ENCODE results near the gene PKP3. TPM values are rescaled to one million over a fixed set of nuclear protein-coding genes. Genes with fewer than 3 reads are reported as not detected.

The PKP3 gene
- total and polyA plus RNA-seq, 9 of the 15 experiments (the other 6 are each of a cell fraction or from before 2014, with no cell fraction given): 0.11 to 110 (median 30.7) TPM

DNA sequence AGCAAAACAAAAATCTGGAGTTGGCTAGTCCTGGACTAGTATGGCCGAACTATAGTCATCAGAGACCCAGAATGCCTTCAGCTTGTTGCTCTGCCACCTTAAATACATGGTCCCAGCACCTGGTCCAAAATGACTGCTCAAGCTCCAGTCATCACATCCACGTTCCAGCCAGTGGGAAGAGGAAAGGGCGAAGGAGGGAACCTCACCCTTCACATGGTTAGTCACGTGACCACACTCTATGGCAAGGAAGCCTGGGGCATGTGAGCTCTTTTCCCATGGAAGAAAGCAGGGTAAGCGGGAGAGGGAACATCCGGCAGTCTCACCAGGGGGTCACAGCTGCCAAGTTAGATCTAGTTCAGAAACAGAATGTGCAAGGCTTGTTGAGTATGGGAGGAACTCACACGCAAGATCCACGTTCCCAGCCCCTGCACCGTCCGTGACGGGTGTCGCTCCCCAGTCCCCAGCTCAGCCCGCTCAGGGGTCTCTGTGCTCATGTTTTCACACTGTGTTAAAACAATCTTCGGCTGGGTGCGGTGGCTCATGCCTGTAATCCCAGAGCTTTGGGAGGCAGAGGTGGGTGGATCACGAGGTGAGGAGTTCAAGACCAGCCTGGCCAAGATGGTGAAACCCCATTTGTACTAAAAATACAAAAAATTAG is 49.7 kb downstream of the PKP3 start (continued):
- TF ChIP-seq CREB1 (IDR thresholded peaks at IDR 0.05): no peak
- TF ChIP-seq CREB1 (CRISPR knock-in tag; IDR thresholded peaks at IDR 0.05): no peak
- no peak for TF ChIP-seq NR2F6 (CRISPR knock-in tag; IDR thresholded peaks at IDR 0.05)
- TF ChIP-seq, protein P1, sequence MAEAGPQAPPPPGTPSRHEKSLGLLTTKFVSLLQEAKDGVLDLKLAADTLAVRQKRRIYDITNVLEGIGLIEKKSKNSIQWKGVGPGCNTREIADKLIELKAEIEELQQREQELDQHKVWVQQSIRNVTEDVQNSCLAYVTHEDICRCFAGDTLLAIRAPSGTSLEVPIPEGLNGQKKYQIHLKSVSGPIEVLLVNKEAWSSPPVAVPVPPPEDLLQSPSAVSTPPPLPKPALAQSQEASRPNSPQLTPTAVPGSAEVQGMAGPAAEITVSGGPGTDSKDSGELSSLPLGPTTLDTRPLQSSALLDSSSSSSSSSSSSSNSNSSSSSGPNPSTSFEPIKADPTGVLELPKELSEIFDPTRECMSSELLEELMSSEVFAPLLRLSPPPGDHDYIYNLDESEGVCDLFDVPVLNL (CRISPR knock-in tag; IDR thresholded peaks at IDR 0.05; ENCODE audit: low read depth): no peak
- TF ChIP-seq NCOA6 (IDR thresholded peaks at IDR 0.05): no peak
- TF ChIP-seq ARID4B (CRISPR knock-in tag; IDR thresholded peaks at IDR 0.05): no peak
- no peak for TF ChIP-seq SRSF1 (IDR thresholded peaks at IDR 0.05; ENCODE audit: low read depth, low read length)
- TF ChIP-seq ZNF12 (CRISPR knock-in tag; IDR thresholded peaks at IDR 0.05): no peak
- TF ChIP-seq, protein P2, sequence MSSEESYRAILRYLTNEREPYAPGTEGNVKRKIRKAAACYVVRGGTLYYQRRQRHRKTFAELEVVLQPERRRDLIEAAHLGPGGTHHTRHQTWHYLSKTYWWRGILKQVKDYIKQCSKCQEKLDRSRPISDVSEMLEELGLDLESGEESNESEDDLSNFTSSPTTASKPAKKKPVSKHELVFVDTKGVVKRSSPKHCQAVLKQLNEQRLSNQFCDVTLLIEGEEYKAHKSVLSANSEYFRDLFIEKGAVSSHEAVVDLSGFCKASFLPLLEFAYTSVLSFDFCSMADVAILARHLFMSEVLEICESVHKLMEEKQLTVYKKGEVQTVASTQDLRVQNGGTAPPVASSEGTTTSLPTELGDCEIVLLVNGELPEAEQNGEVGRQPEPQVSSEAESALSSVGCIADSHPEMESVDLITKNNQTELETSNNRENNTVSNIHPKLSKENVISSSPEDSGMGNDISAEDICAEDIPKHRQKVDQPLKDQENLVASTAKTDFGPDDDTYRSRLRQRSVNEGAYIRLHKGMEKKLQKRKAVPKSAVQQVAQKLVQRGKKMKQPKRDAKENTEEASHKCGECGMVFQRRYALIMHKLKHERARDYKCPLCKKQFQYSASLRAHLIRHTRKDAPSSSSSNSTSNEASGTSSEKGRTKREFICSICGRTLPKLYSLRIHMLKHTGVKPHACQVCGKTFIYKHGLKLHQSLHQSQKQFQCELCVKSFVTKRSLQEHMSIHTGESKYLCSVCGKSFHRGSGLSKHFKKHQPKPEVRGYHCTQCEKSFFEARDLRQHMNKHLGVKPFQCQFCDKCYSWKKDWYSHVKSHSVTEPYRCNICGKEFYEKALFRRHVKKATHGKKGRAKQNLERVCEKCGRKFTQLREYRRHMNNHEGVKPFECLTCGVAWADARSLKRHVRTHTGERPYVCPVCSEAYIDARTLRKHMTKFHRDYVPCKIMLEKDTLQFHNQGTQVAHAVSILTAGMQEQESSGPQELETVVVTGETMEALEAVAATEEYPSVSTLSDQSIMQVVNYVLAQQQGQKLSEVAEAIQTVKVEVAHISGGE (CRISPR knock-in tag; IDR thresholded peaks at IDR 0.05): no peak
- TF ChIP-seq, protein P3, sequence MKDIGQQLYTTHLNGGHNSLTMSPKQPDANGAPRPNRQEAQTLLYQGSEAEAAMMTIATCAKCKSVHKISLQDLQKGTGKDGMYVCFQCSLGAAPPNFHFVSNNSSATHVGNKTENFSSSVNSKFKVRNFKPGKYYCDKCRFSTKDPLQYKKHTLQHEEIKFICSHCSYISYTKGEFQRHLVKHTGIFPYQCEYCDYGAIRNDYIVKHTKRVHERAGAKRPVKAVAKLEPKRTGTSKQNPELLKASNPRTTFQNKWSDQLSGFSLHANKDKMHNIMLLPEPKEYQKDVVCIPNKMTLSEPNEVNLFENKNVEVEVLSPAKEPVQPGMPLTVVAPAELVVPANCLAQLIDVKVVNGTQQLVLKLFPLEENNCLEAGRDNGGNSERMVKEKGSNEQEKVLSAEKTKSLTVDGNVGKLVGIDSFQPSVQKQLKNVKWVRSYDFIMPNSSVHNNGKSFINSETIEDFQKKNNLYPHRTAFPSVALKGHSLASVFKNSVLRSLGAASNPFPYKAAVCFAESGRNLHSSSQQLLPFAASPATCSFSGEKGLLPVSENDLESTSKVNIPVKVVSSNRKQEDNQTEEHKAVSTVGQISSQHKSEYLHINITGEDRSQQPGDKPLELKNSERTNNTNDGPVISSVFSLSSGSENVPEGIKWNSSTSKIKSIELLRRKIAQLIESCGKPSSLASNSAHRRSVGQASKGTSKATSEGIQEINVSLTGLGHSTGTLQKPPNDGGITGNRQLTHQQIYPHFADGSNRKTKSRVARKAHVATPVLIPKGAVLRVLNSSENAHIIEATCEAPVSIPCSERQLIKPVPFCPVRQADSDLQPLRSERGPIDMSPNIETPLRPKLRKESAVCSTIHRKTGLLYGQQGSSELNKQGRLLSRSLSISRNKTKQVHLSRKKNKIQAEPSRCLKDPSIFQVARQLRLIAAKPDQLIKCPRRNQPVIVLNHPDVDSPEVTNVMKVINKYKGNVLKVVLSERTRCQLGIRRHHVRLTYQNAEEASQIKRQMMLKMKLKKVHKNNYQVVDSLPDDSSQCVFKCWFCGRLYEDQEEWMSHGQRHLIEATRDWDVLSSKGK (CRISPR knock-in tag; IDR thresholded peaks at IDR 0.05): no peak
- no peak for TF ChIP-seq C11orf30 (IDR thresholded peaks at IDR 0.05; ENCODE audit: low read depth)
- no peak for TF ChIP-seq POLR3A (IDR thresholded peaks at IDR 0.05; ENCODE audit: borderline replicate concordance, extremely low read depth, insufficient read depth, insufficient read length)
- no peak for TF ChIP-seq GATAD2B (IDR thresholded peaks at IDR 0.05; ENCODE audit: borderline replicate concordance)

Measured in K562 (cell line).